Activated naive CD8-positive, alpha-beta T cell treated with anti-CD3 and anti-CD28 coated beads, Interleukin-2, amount 50 U/mL, for 16 hours (primary cell): ENCODE data around the gene MGMT.

Experiments used
- DNase-seq: peaks from one replicate; pipeline ENCODE4 v3.0.0-alpha.2; 2020; ENCODE audit warnings: low read depth, low spot score

MGMT gene

GRCh38 chr10:129758207-129759021 lies 291.4 kb downstream of the MGMT start:
- no peak for DNase-seq

GRCh38 chr10:129759214-129760002 lies 292.4 kb downstream of the MGMT start:
- no peak for DNase-seq

GRCh38 chr10:129760003-129760315 lies 292.9 kb downstream of the MGMT start:
- no peak for DNase-seq

GRCh38 chr10:129760416-129760815 lies 293.4 kb downstream of the MGMT start:
- no peak for DNase-seq

GRCh38 chr10:129761197-129761972 lies 294.3 kb downstream of the MGMT start:
- no peak for DNase-seq

- no peak for DNase-seq
Observed at GRCh38 chr10:129761981-129762956, 295.2 kb downstream of the MGMT start.

- DNase-seq: no peak
Observed at GRCh38 chr10:129764011-129764900, 297.2 kb downstream of the MGMT start.

- DNase-seq: no peak
Observed at GRCh38 chr10:129764901-129765663, 298.0 kb downstream of the MGMT start.

- DNase-seq: no peak
Observed at GRCh38 chr10:129765664-129766550, 298.9 kb downstream of the MGMT start.

GRCh38 chr10:129766611-129767550 lies 299.8 kb downstream of the MGMT start:
- DNase-seq: no peak

- DNase-seq: no peak
Observed at GRCh38 chr10:129767751-129768150, 300.7 kb downstream of the MGMT start.

- DNase-seq: no peak
Observed at GRCh38 chr10:129768437-129769355, 301.7 kb downstream of the MGMT start.

GRCh38 chr10:129769381-129770116 lies 302.5 kb downstream of the MGMT start:
- no peak for DNase-seq

GRCh38 chr10:129770286-129770685 lies 303.2 kb downstream of the MGMT start:
- DNase-seq: no peak

GRCh38 chr10:129771024-129771423 lies 304.0 kb downstream of the MGMT start:
- DNase-seq: no peak
